H1 (cell line): ENCODE results near the gene ZNF791. TPM values are rescaled to one million over a fixed set of nuclear protein-coding genes. Genes with fewer than 3 reads are reported as not detected.

ENCODE experiments used
- ATF2 ChIP-seq: IDR thresholded peaks from 2 replicates; pipeline ENCODE4 v1.6.1; 2012; ENCODE audit warnings: low read length, inconsistent platforms
- ATF3 ChIP-seq: IDR thresholded peaks from 2 replicates; pipeline ENCODE4 v1.6.1; 2011; ENCODE audit warnings: low read depth, mild to moderate bottlenecking, low read length; ENCODE audit not compliant: insufficient read depth
- BACH1 ChIP-seq: IDR thresholded peaks from 2 replicates; pipeline ENCODE4 v1.6.1; 2012; ENCODE audit warnings: low read length, improper control_type of control experiment
- BRCA1 ChIP-seq: IDR thresholded peaks from 2 replicates; pipeline ENCODE4 v1.6.1; 2012; ENCODE audit warnings: low read depth, low read length, improper control_type of control experiment
- CBX8 ChIP-seq: fragments of 300-800, 300-1000 bp; sonication (generic); IDR thresholded peaks from 2 replicates; pipeline ENCODE4 v1.7.1; 2016; ENCODE audit warnings: low read depth, low read length, borderline replicate concordance
- CHD2 ChIP-seq: IDR thresholded peaks from 2 replicates; pipeline ENCODE4 v1.6.1; 2012; ENCODE audit warnings: low read length, improper control_type of control experiment
- E2F6 ChIP-seq: IDR thresholded peaks from 2 replicates; pipeline ENCODE4 v1.6.1; 2012; ENCODE audit warnings: inconsistent platforms
- JUND ChIP-seq: IDR thresholded peaks from 2 replicates; pipeline ENCODE4 v1.6.1; 2011; ENCODE audit warnings: mild to moderate bottlenecking, improper control_type of control experiment, low read length
- MAFK ChIP-seq: IDR thresholded peaks from 2 replicates; pipeline ENCODE4 v1.6.1; 2012; ENCODE audit warnings: low read depth, mild to moderate bottlenecking, improper control_type of control experiment, low read length
- NRF1 ChIP-seq: IDR thresholded peaks from 2 replicates; pipeline ENCODE4 v1.6.1; 2011; ENCODE audit warnings: mild to moderate bottlenecking, low read depth, low read length, improper control_type of control experiment
- POLR2A ChIP-seq, 2 experiments: IDR thresholded peaks; 1 replicate in 1 of 2; 2 replicates in 1 of 2; pipeline ENCODE4 v1.6.1; 2011; ENCODE audit warnings: low read depth in 2 of 2, low read length in 2 of 2, mild to moderate bottlenecking in 2 of 2; ENCODE audit errors: control extremely low read depth in 1 of 2
- POLR2AphosphoS5 ChIP-seq: IDR thresholded peaks from 2 replicates; pipeline ENCODE4 v1.6.1; 2011; ENCODE audit warnings: low read depth, low read length
- RAD21 ChIP-seq, 2 experiments: IDR thresholded peaks in 1 of 2; conservative IDR thresholded peaks in 1 of 2; 2 replicates each; pipeline ENCODE4 v1.6.1; 2011; ENCODE audit warnings: low read depth in 2 of 2, low read length in 2 of 2, improper control_type of control experiment in 1 of 2, inconsistent platforms in 1 of 2, mild to moderate bottlenecking in 1 of 2, moderate library complexity in 1 of 2
- RXRA ChIP-seq: IDR thresholded peaks from 2 replicates; pipeline ENCODE4 v1.6.1; 2011; ENCODE audit warnings: low read depth, mild to moderate bottlenecking, low read length, moderate library complexity; ENCODE audit not compliant: insufficient read depth
- SIN3A ChIP-seq, 2 experiments: IDR thresholded peaks in 1 of 2; conservative IDR thresholded peaks in 1 of 2; 2 replicates each; pipeline ENCODE4 v1.6.1; 2011 to 2012; ENCODE audit warnings: low read length in 2 of 2, improper control_type of control experiment in 1 of 2, low read depth in 1 of 2, mild to moderate bottlenecking in 1 of 2
- SP1 ChIP-seq: IDR thresholded peaks from 2 replicates; pipeline ENCODE4 v1.6.1; 2011; ENCODE audit warnings: low read depth, low read length
- SP4 ChIP-seq: IDR thresholded peaks from 2 replicates; pipeline ENCODE4 v1.6.1; 2012; ENCODE audit warnings: low read length, inconsistent platforms
- SUZ12 ChIP-seq: fragments of 200-600 bp; sonication (generic); IDR thresholded peaks from 2 replicates; pipeline ENCODE4 v1.6.1; 2012; ENCODE audit warnings: mild to moderate bottlenecking, inconsistent platforms, low read length, moderate library complexity, mixed read lengths
- TAF1 ChIP-seq: IDR thresholded peaks from 2 replicates; pipeline ENCODE4 v1.6.1; 2011; ENCODE audit warnings: mild to moderate bottlenecking, low read depth, low read length
- TCF12 ChIP-seq: IDR thresholded peaks from 2 replicates; pipeline ENCODE4 v1.6.1; 2011; ENCODE audit warnings: low read depth, mild to moderate bottlenecking, low read length
- TEAD4 ChIP-seq: IDR thresholded peaks from 2 replicates; pipeline ENCODE4 v1.6.1; 2012; ENCODE audit warnings: low read depth, low read length, inconsistent platforms, mixed read lengths
- ZNF274 ChIP-seq: IDR thresholded peaks from 2 replicates; pipeline ENCODE4 v1.7.0; 2012; ENCODE audit warnings: low read length, borderline replicate concordance; ENCODE audit errors: extremely low read depth
- polyA plus RNA-seq, 7 experiments: library from polyadenylated mRNA; depleted of rRNA in 3 of 7; stranded (reverse) in 5 of 7; unstranded in 2 of 7; fragments of >200 nt in 5 of 7; fragments of 200-250 nt in 2 of 7; gene quantifications; 1 replicate in 5 of 7; 2 replicates in 1 of 7; 4 replicates in 1 of 7; pipeline versions ENCODE4 v1.2.1 to v1.2.3, GENCODE V29; 2011 to 2013; ENCODE audit warnings: missing spikeins in 2 of 7, mixed read lengths in 2 of 7
- total RNA-seq: library from RNA; stranded (reverse); fragmentation: NEBNext Ultra II Directional; extraction: Animal tissue kit (Norgen Biotek cat#: 25700); gene quantifications from 2 replicates; pipeline ENCODE4 v1.2.1, GENCODE V29; 2021

ZNF791 gene
- total and polyA plus RNA-seq, 2 of the 8 experiments (the other 6 are each of a cell fraction or from before 2014, with no cell fraction given) = 4.1 to 18.6 TPM

- TF ChIP-seq RXRA (no peak), POLR2AphosphoS5 (peak; percentile 52; the same call in 1 of the 2 replicates), RAD21 (IDR thresholded peaks at IDR 0.05 in 1 of 2, conservative IDR thresholded peaks at IDR 0.05 in 1 of 2; ENCODE audit: low read depth in 2 of 2, low read length in 2 of 2) (0 out of 4 replicates have a peak, but pooled peaks of 1 of the 2 experiments have one; percentile 5), ATF2 (no peak), BACH1 (no peak), MAFK (no peak), TCF12 (no peak), CHD2 (no peak), TEAD4 (no peak), ATF3 (no peak), SUZ12 (no peak), POLR2A (IDR thresholded peaks at IDR 0.05; ENCODE audit: control extremely low read depth in 1 of 2, low read depth in 2 of 2, low read length in 2 of 2) (peak in 1 of 2 experiments; percentile 55; a peak in 1 of 3 replicates), ZNF274 (no peak), SP1 (no peak), TAF1 (no peak), BRCA1 (no peak), E2F6 (no peak), JUND (no peak), SP4 (no peak), SIN3A (conservative IDR thresholded peaks at IDR 0.05 in 1 of 2, IDR thresholded peaks at IDR 0.05 in 1 of 2; ENCODE audit: low read depth in 1 of 2, low read length in 2 of 2) (no peak), NRF1 (no peak), CBX8 (no peak)
Measured at GRCh38 chr19:12672744-12673143, 62.0 kb downstream of the ZNF791 start (continued).
